ENCODE measurements around the gene CUL4A. TPM values are rescaled to one million over a fixed set of nuclear protein-coding genes. Genes with fewer than 3 reads are reported as not detected.
"Not testable (repeated sequence)": the region's sequence is repeated elsewhere in the genome, so short reads cannot be mapped to it uniquely, and the experiment has no call there.

The CUL4A gene
- total RNA-seq, 2 donors from 2014 or later: 51.4 to 86.2 TPM

- Mint-ChIP-seq H3K27ac (peak overlapping the region in 1 of 2 donors; percentile 35), H3K4me1 (ENCODE audit: low read depth in 2 of 2) (peaks cover 0 to 3% of the 10 kb centered on the region in 2 donors), H3K36me3 (peaks cover 44% of the 10 kb centered on the region)
These were observed 36.7 kb downstream of the CUL4A start for GRCh38 chr13:113245849-113246796.

GRCh38 chr13:113252516-113253095, 43.2 kb downstream of the CUL4A start:
- no peak overlapping the region for H3K27ac Mint-ChIP-seq
- DNase-seq (ENCODE audit: low spot score) (no peak), ATAC-seq (no peak)
- H3K4me1 Mint-ChIP-seq (ENCODE audit: low read depth in 2 of 2): peaks cover 0 to 5% of the 10 kb centered on the region in 2 donors
- H3K36me3 Mint-ChIP-seq: peaks cover 31% of the 10 kb centered on the region
- H3K27me3 Mint-ChIP-seq: no peaks in the 10 kb centered on the region
- H3K9me3 Mint-ChIP-seq: no peaks in the 10 kb centered on the region
- no peak overlapping the region for H3K4me3 Mint-ChIP-seq

More at GRCh38 chr13:113245849-113246796, 36.7 kb downstream of the CUL4A start:
- DNase-seq (ENCODE audit: low spot score) (no peak), ATAC-seq (no peak)
- no peak overlapping the region for H3K4me3 Mint-ChIP-seq
- no peaks in the 10 kb centered on the region for H3K27me3 Mint-ChIP-seq
- H3K9me3 Mint-ChIP-seq: no peaks in the 10 kb centered on the region

- H3K27ac Mint-ChIP-seq, H3K27me3 Mint-ChIP-seq: not testable (repeated sequence)
These were observed 48.5 kb downstream of the CUL4A start for GRCh38 chr13:113257908-113258307.

GRCh38 chr13:113258321-113259054, 49.1 kb downstream of the CUL4A start:
- DNase-seq (ENCODE audit: low spot score): no peak
- Mint-ChIP-seq H3K27ac (no peak overlapping the region), H3K27me3 (no peaks in the 10 kb centered on the region), H3K4me3 (no peak overlapping the region), H3K9me3 (no peaks in the 10 kb centered on the region), H3K36me3 (peaks cover 4% of the 10 kb centered on the region), H3K4me1 (ENCODE audit: low read depth in 2 of 2) (no peaks in the 10 kb centered on the region)
- no peak for ATAC-seq

More at GRCh38 chr13:113257908-113258307, 48.5 kb downstream of the CUL4A start:
- not testable (repeated sequence) for H3K36me3 Mint-ChIP-seq; H3K4me1 Mint-ChIP-seq (ENCODE audit: low read depth in 2 of 2); ATAC-seq; DNase-seq (ENCODE audit: low spot score); H3K9me3 Mint-ChIP-seq; H3K4me3 Mint-ChIP-seq

DNA sequence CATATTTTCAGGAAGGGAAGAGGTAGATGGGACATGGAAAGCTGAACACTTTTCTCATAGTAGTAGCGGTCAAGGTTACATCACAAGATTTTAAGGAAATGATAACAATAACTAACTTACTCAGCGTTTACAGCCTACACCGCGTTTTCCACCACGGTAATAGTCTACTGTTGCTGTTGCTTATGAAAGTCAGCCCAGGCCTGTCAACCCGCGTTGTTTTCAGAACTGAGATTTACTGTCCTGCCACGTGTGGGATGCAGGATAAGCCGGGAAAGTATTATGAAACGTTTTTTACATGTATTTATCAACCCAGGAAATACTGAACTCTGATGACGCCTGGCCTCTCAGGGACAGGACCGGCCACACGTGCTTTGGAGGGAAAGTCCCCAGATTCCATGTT, 51.6 kb downstream of the CUL4A start:
- no peaks in the 10 kb centered on the region for H3K4me1 Mint-ChIP-seq (ENCODE audit: low read depth in 2 of 2)
- peaks cover 4% of the 10 kb centered on the region for H3K36me3 Mint-ChIP-seq
- ATAC-seq: no peak
- H3K27me3 Mint-ChIP-seq: no peaks in the 10 kb centered on the region
- no peak for DNase-seq (ENCODE audit: low spot score)
- H3K9me3 Mint-ChIP-seq: no peaks in the 10 kb centered on the region
- H3K27ac Mint-ChIP-seq: no peak overlapping the region
- H3K4me3 Mint-ChIP-seq: no peak overlapping the region

DNA sequence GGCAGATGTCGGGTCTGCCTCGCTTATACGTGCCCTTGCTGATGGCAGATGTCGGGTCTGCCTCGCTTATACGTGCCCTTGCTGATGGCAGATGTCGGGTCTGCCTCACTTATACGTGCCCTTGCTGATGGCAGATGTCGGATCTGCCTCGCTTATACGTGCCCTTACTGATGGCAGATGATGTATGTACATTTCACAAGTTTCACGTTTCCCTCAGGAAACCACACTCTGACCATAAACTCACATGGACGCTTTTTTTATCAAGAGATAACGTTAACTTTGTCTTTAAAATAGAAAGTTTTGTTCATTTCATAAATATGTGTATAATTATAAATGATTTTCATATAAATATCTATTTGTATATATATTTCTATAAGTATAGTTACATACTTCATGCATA, 53.6 kb downstream of the CUL4A start:
- not testable (repeated sequence) for H3K27ac Mint-ChIP-seq; DNase-seq (ENCODE audit: low spot score); H3K4me1 Mint-ChIP-seq (ENCODE audit: low read depth in 2 of 2); H3K27me3 Mint-ChIP-seq; H3K9me3 Mint-ChIP-seq; H3K4me3 Mint-ChIP-seq; H3K36me3 Mint-ChIP-seq; ATAC-seq

DNA sequence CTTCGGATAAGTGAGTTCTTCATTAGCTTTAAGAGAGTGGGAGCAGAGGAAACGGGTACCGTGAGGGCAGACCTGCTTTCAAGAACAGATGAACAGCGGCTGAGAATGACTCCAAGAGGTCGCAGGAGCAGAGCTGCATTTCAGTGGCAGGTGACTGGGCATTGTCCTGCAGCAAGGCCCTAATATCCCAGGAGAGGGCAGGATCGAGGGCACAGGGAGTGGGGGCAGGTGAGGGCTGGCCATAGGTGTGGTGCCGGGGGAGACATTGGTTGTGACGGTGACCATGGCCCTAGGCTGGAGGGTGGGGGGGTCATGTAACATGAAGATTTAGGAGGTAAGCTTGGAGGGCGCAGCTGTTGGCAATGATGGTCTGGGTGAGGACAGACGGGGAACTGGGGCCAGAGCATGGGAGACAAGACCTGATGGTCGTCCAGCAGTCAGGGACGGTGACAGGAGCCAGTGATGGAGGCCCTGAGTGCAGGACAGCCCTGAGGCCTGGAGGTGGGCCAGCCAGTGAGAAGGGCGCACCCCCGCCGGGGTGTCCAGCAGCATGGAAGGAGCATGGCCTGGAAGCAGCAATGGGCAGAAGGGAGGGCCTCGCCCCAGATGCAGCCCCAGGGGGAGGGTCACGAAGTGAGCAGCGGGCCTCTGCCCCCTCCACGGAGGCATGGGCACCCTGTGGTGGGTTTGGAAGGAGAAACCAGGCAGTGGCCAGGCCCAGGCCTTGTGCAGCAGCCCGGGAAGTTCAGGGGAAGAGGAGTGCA, 58.4 kb downstream of the CUL4A start:
- H3K4me1 Mint-ChIP-seq (ENCODE audit: low read depth in 2 of 2): peaks cover 0 to 2% of the 10 kb centered on the region in 2 donors
- DNase-seq (ENCODE audit: low spot score): no peak
- no peak overlapping the region for H3K4me3 Mint-ChIP-seq
- no peaks in the 10 kb centered on the region for H3K36me3 Mint-ChIP-seq
- no peak for ATAC-seq
- no peak overlapping the region for H3K27ac Mint-ChIP-seq
- H3K9me3 Mint-ChIP-seq: no peaks in the 10 kb centered on the region
- no peaks in the 10 kb centered on the region for H3K27me3 Mint-ChIP-seq

DNA sequence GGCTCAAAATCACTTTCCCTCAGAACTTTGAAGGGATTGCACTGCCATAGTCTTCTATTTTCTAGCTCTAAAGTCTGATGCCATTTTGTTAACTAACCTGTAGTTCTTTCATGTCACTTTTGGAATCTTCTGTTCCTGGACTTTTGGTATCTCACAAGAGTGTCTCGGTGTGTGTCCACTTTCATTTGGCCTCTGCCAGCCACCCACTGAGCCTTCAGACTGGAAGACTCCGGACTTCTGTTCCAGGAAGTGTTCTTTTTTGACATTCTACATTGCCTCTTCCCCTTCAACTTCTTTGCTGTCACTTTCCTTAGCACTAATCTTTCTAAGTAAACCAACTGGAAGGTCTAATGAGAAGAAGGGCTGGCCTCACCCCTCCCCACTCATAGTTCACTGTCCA, 62.6 kb downstream of the CUL4A start:
- no peak for ATAC-seq
- no peaks in the 10 kb centered on the region for H3K36me3 Mint-ChIP-seq

DNA sequence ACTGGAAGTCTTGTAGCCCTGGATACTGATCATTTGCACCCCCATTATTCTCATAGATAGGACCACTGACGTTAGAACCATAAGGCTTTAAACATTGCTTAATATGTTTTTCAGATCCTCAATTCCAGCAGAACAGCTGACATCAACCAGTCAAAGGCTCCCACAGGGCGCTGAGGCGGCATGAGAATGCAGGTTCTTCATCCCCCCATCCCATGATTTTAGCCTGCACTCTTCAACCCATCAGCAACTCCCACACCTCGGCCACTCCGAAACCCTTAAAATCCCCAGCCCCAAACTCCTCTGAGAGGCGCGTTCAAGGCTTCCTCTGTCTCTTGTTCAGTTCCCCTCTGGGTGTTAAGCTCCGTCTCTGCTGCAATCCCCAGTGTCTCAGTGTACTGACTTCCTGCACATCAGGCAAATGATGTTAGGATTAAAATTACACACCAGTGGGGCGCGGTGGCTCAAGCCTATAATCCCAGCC, 63.3 kb downstream of the CUL4A start:
- Mint-ChIP-seq H3K9me3 (no peaks in the 10 kb centered on the region), H3K36me3 (no peaks in the 10 kb centered on the region), H3K4me1 (ENCODE audit: low read depth in 2 of 2) (peaks cover 6 to 14% of the 10 kb centered on the region in 2 donors), H3K4me3 (no peak overlapping the region), H3K27ac (no peak overlapping the region), H3K27me3 (peaks cover 5 to 8% of the 10 kb centered on the region in 2 donors)
- ATAC-seq: no peak
- DNase-seq (ENCODE audit: low spot score): no peak

More for the DNA sequence above, 62.6 kb downstream of the CUL4A start:
- Mint-ChIP-seq H3K9me3 (no peaks in the 10 kb centered on the region), H3K4me1 (ENCODE audit: low read depth in 2 of 2) (peaks cover 6 to 17% of the 10 kb centered on the region in 2 donors), H3K4me3 (no peak overlapping the region), H3K27ac (no peak overlapping the region), H3K27me3 (peaks cover 5 to 8% of the 10 kb centered on the region in 2 donors)
- no peak for DNase-seq (ENCODE audit: low spot score)

GRCh38 chr13:113273321-113273720, 63.9 kb downstream of the CUL4A start:
- peaks cover 6 to 14% of the 10 kb centered on the region in 2 donors for H3K4me1 Mint-ChIP-seq (ENCODE audit: low read depth in 2 of 2)
- H3K27ac Mint-ChIP-seq: peak overlapping the region in 1 of 2 donors; percentile 13
- H3K36me3 Mint-ChIP-seq: no peaks in the 10 kb centered on the region
- H3K27me3 Mint-ChIP-seq: peaks cover 5 to 9% of the 10 kb centered on the region in 2 donors
- DNase-seq (ENCODE audit: low spot score): no peak
- no peaks in the 10 kb centered on the region for H3K9me3 Mint-ChIP-seq
- no peak overlapping the region for H3K4me3 Mint-ChIP-seq
- no peak for ATAC-seq

DNA sequence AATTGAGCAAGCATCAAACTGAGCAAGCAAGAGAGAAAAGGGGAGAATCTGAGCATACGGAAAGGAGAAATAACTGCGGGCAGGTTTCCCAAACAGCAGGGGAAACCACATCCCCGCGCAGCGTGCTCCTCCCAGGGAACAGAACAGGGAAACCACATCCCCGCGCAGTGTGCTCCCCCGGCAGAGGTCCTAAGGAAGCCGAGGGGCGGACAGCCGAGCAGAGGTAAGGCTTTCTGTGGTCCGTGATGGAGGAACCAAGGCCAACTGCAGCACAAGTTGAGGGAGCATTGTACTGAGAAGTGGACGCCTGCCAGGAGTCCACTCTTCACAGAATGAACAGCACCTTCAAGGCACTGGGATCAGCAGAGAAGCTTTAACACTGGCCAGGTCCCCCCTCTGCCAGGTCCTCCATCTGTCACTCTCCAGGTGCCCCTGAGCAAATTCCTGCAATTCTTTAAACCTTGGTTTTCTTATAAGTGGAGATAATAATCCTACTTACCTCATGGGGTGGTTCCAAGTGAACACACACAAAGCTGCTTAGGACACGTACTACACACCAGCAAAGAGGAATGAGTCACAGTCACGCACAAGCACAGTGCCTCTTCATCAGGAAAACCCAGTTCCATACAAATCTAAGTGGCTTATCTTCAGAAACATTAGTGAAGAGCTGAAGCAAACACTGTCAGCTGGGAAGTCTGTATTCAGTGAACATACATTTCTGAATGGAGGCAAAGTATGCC, 64.6 kb downstream of the CUL4A start:
- no peaks in the 10 kb centered on the region for H3K9me3 Mint-ChIP-seq
- DNase-seq (ENCODE audit: low spot score) (no peak), ATAC-seq (peak in 1 of 2 donors; percentile 6)
- peaks cover 5 to 16% of the 10 kb centered on the region in 2 donors for H3K27me3 Mint-ChIP-seq
- no peak overlapping the region for H3K27ac Mint-ChIP-seq
- H3K4me1 Mint-ChIP-seq (ENCODE audit: low read depth in 2 of 2): peaks cover 6 to 14% of the 10 kb centered on the region in 2 donors
- no peak overlapping the region for H3K4me3 Mint-ChIP-seq
- no peaks in the 10 kb centered on the region for H3K36me3 Mint-ChIP-seq

DNA sequence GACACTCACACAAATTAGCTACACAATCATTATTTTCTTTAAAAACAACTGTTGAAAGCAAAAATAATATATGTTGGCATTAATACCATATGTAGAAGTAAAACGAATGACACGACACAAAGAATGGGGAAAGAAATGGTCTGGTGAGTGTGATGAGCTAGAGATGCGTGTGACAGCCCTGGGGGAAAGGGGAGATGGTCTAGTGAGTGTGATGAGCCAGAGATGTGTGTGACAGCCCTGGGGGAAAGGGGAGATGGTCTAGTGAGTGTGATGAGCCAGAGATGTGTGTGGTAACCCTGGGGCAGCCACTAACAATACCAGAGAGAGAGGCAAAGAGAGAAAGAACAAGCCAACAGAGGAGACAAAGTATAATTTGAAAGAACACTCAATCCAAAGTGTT, 65.3 kb downstream of the CUL4A start:
- Mint-ChIP-seq H3K4me1 (ENCODE audit: low read depth in 2 of 2) (peaks cover 6 to 14% of the 10 kb centered on the region in 2 donors), H3K27ac (no peak overlapping the region), H3K9me3 (no peaks in the 10 kb centered on the region), H3K36me3 (no peaks in the 10 kb centered on the region), H3K27me3 (peaks cover 5 to 18% of the 10 kb centered on the region in 2 donors), H3K4me3 (no peak overlapping the region)
- ATAC-seq (no peak), DNase-seq (ENCODE audit: low spot score) (no peak)
